GM12801 (cell line): Measurements from ENCODE around the gene HSPG2.

Experiments
- CTCF ChIP-seq: IDR thresholded peaks from one replicate; pipeline ENCODE4 v1.5.1; 2011; ENCODE audit warnings: control low read depth; ENCODE audit not compliant: insufficient read length; ENCODE audit errors: extremely low read depth

The HSPG2 gene

GRCh38 chr1:21942464-21942863, 5.4 kb upstream of the HSPG2 start:
- no peak for TF ChIP-seq CTCF

- TF ChIP-seq CTCF, result no peak
These were observed 4.3 kb upstream of the HSPG2 start for GRCh38 chr1:21941370-21941769.

GRCh38 chr1:21940492-21940891, 3.4 kb upstream of the HSPG2 start:
- TF ChIP-seq CTCF, result no peak

- TF ChIP-seq CTCF, result no peak
These were observed 2.7 kb upstream of the HSPG2 start for GRCh38 chr1:21939650-21940374.

GRCh38 chr1:21938732-21939538, 1.8 kb upstream of the HSPG2 start:
- TF ChIP-seq CTCF, result no peak

GRCh38 chr1:21937372-21938121, 437 bp upstream of the HSPG2 start:
- TF ChIP-seq CTCF, result no peak

- no peak for TF ChIP-seq CTCF
These were observed 611 bp downstream of the HSPG2 start for GRCh38 chr1:21936366-21937031.
